LHCN-M2 (cell line): Measurements from ENCODE around the gene DDX59. TPM values are rescaled to one million over a fixed set of nuclear protein-coding genes. Genes with fewer than 3 reads are reported as not detected.

Experiments used
- DNase-seq: peaks from one replicate; pipeline ENCODE4 v3.0.0-alpha.2; 2012; ENCODE audit warnings: low read depth
- polyA plus RNA-seq: library from polyadenylated mRNA; unstranded; fragments of >200 nt; gene quantifications from one replicate; pipeline ENCODE4 v1.2.1, GENCODE V29; 2012; ENCODE audit warnings: missing spikeins
- total RNA-seq: library from RNA; depleted of rRNA; stranded (reverse); fragments of >200 nt; gene quantifications from 2 replicates; pipeline ENCODE4 v1.2.3, GENCODE V29; 2014; rRNA removed

The DDX59 gene
- 15.8 and 21.2 TPM in 2 replicates for total RNA-seq
- 6.5 TPM for polyA plus RNA-seq

- peak; percentile 97 for DNase-seq
These were observed at the start of gene DDX59 for GRCh38 chr1:200669314-200670241. Gene DDX59 (minus strand): TSS chr1:200669907. CDS start chr1:200666740, 3,167 bp downstream.

- DNase-seq = no peak
These were observed 44.9 kb upstream of the DDX59 start for GRCh38 chr1:200714504-200715187.

- no peak for DNase-seq
These were observed 40.5 kb upstream of the DDX59 start for GRCh38 chr1:200710166-200710565.

- DNase-seq = no peak
These were observed 39.1 kb upstream of the DDX59 start for GRCh38 chr1:200708769-200709168.

GRCh38 chr1:200708161-200708560 is 38.5 kb upstream of the DDX59 start:
- DNase-seq = no peak

GRCh38 chr1:200707116-200707515 is 37.4 kb upstream of the DDX59 start:
- no peak for DNase-seq

- DNase-seq = no peak
These were observed 36.6 kb upstream of the DDX59 start for GRCh38 chr1:200706111-200706814.

GRCh38 chr1:200704986-200705500 is 35.3 kb upstream of the DDX59 start:
- DNase-seq = no peak

GRCh38 chr1:200699871-200700270 is 30.2 kb upstream of the DDX59 start:
- peak; percentile 66 for DNase-seq

- no peak for DNase-seq
These were observed 25.0 kb upstream of the DDX59 start for GRCh38 chr1:200694738-200695137.

- peak; percentile 11 for DNase-seq
These were observed 23.6 kb upstream of the DDX59 start for GRCh38 chr1:200693327-200693726.

GRCh38 chr1:200692316-200692715 is 22.6 kb upstream of the DDX59 start:
- DNase-seq = no peak

GRCh38 chr1:200686620-200687019 is 16.9 kb upstream of the DDX59 start:
- no peak for DNase-seq

- no peak for DNase-seq
These were observed 14.3 kb upstream of the DDX59 start for GRCh38 chr1:200684015-200684414.

GRCh38 chr1:200683298-200683697 is 13.6 kb upstream of the DDX59 start:
- no peak for DNase-seq

- DNase-seq = no peak
These were observed 11.5 kb upstream of the DDX59 start for GRCh38 chr1:200681231-200681630.

GRCh38 chr1:200676829-200677228 is 7.1 kb upstream of the DDX59 start:
- no peak for DNase-seq

- no peak for DNase-seq
These were observed 5.8 kb upstream of the DDX59 start for GRCh38 chr1:200675588-200675852.

GRCh38 chr1:200674838-200675587 is 5.3 kb upstream of the DDX59 start:
- no peak for DNase-seq

GRCh38 chr1:200673952-200674823 is 4.5 kb upstream of the DDX59 start:
- DNase-seq = no peak
